Measurements from ENCODE around the gene CYSRT1. TPM values are rescaled to one million over a fixed set of nuclear protein-coding genes. Genes with fewer than 3 reads are reported as not detected.
A peak's percentile ranks its signal among the peaks of the same experiment; 100 is the strongest.

CYSRT1 gene
- total RNA-seq, 1 experiment from 2014 or later: 3.0 TPM

GRCh38 chr9:137244486-137245449, 19.8 kb downstream of the CYSRT1 start:
- BruUV-seq (replicated peaks): no TSS peak
- no peak for TF ChIP-seq CTCF (IDR thresholded peaks at IDR 0.05; ENCODE audit: unreplicated experiment)
- intact Hi-C loops (cut with micrococcal nuclease; ENCODE audit: unreplicated experiment): no loop called here
- Mint-ChIP-seq H3K27ac (ENCODE audit: unreplicated experiment) (peak overlapping the region; percentile 55), H3K4me1 (ENCODE audit: low read depth, unreplicated experiment) (peaks cover 9% of the 10 kb centered on the region), H3K27me3 (ENCODE audit: unreplicated experiment) (peaks cover 12% of the 10 kb centered on the region), H3K36me3 (ENCODE audit: insufficient read depth, unreplicated experiment) (peaks cover 59% of the 10 kb centered on the region), H3K4me3 (ENCODE audit: low read depth, unreplicated experiment) (peak overlapping the region; percentile 76), H3K9me3 (ENCODE audit: low read depth, unreplicated experiment) (no peaks in the 10 kb centered on the region)
- CTCF ChIA-PET: interaction anchor here (0.6 kb wide), 1 partner anchor 26 kb away, joined by 14 read pairs; no protein-coding TSS in a partner anchor
- no peak for DNase-seq

- Mint-ChIP-seq H3K4me3 (ENCODE audit: low read depth, unreplicated experiment) (no peak overlapping the region), H3K27me3 (ENCODE audit: unreplicated experiment) (peaks cover 9% of the 10 kb centered on the region), H3K4me1 (ENCODE audit: low read depth, unreplicated experiment) (peaks cover 9% of the 10 kb centered on the region), H3K9me3 (ENCODE audit: low read depth, unreplicated experiment) (no peaks in the 10 kb centered on the region), H3K36me3 (ENCODE audit: insufficient read depth, unreplicated experiment) (peaks cover 51% of the 10 kb centered on the region), H3K27ac (ENCODE audit: unreplicated experiment) (no peak overlapping the region)
- BruUV-seq (replicated peaks): no TSS peak
- no peak for DNase-seq
- CTCF ChIA-PET: interaction anchor here (0.6 kb wide), 2 partner anchors 27 to 1287 kb away, joined by 7 to 14 read pairs; no protein-coding TSS in a partner anchor
- intact Hi-C loops (cut with micrococcal nuclease; ENCODE audit: unreplicated experiment): no loop called here
- no peak for TF ChIP-seq CTCF (IDR thresholded peaks at IDR 0.05; ENCODE audit: unreplicated experiment)
Observed at GRCh38 chr9:137245450-137246421, 20.8 kb downstream of the CYSRT1 start.

DNA sequence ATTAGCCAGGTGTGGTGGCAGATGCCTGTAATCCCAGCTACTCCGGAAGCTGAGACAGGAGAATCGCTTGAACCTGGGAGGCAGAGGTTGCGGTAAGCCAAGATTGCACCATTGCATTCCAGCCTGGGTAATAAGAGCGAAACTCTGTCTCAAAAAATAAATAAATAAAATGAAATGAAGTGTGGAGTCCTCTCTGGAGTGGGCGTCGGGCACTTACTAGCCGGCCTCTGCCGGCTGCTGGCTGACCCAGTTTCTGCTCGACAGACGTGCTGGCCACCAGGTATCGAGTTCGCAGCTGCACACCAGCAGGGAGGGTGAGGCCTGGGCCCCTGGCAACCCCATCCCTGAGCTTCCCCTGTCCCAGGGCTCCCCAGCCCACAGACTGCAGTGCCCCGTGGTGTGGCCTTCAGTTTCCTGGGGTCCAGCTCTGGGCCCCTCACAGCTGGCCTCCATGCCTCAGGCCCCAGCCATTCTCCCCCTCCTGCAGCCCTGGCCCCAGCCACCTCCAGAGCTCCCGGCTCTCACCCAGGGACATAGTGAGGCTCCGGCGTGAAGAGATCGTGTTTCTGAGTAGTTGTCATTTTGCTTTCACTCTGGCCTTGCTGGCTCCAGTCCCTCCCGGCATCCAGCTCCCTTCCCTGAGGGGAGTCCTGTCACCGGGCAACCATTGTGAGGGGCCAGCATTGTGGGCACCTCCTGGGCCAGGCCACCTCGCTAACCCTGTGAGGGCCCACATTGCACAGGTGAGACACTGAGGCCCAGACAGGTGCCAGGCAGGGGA, 22.4 kb downstream of the CYSRT1 start:
- no peak for DNase-seq
- no peak overlapping the region for H3K4me3 Mint-ChIP-seq (ENCODE audit: low read depth, unreplicated experiment)
- no TSS peak for BruUV-seq (replicated peaks)
- no peak overlapping the region for H3K27ac Mint-ChIP-seq (ENCODE audit: unreplicated experiment)
- H3K4me1 Mint-ChIP-seq (ENCODE audit: low read depth, unreplicated experiment): peaks cover 9% of the 10 kb centered on the region
- TF ChIP-seq CTCF (IDR thresholded peaks at IDR 0.05; ENCODE audit: unreplicated experiment): no peak
- H3K36me3 Mint-ChIP-seq (ENCODE audit: insufficient read depth, unreplicated experiment): peaks cover 41% of the 10 kb centered on the region
- CTCF ChIA-PET: no interaction called here
- H3K27me3 Mint-ChIP-seq (ENCODE audit: unreplicated experiment): no peaks in the 10 kb centered on the region
- no peaks in the 10 kb centered on the region for H3K9me3 Mint-ChIP-seq (ENCODE audit: low read depth, unreplicated experiment)
- intact Hi-C loops (cut with micrococcal nuclease; ENCODE audit: unreplicated experiment): no loop called here

DNA sequence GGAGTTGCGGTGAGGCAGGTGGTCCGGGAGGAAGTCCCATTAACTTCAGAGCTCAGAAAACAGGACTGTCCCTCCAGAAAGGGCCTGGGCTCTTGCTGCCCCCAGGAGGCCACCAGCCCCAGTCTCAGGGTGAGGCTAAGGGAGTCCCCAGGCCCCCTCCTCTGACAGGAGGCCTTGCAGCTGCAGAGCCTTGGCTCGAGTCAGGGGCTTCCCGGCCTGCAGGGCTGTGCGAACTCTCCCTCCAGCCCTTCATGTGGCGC, 22.9 kb downstream of the CYSRT1 start:
- H3K4me1 Mint-ChIP-seq (ENCODE audit: low read depth, unreplicated experiment): peaks cover 9% of the 10 kb centered on the region
- intact Hi-C loops (cut with micrococcal nuclease; ENCODE audit: unreplicated experiment): no loop called here
- no peak overlapping the region for H3K4me3 Mint-ChIP-seq (ENCODE audit: low read depth, unreplicated experiment)
- CTCF ChIA-PET: no interaction called here
- TF ChIP-seq CTCF (IDR thresholded peaks at IDR 0.05; ENCODE audit: unreplicated experiment): no peak
- peaks cover 36% of the 10 kb centered on the region for H3K36me3 Mint-ChIP-seq (ENCODE audit: insufficient read depth, unreplicated experiment)
- no peaks in the 10 kb centered on the region for H3K9me3 Mint-ChIP-seq (ENCODE audit: low read depth, unreplicated experiment)
- DNase-seq: no peak
- H3K27me3 Mint-ChIP-seq (ENCODE audit: unreplicated experiment): no peaks in the 10 kb centered on the region
- no TSS peak for BruUV-seq (replicated peaks)
- no peak overlapping the region for H3K27ac Mint-ChIP-seq (ENCODE audit: unreplicated experiment)

Data from Calu3 (cell line).